PFSK-1 (cell line): ENCODE measurements around the gene HS3ST3B1.

Source experiments
- FOXP2 ChIP-seq: optimal IDR thresholded peaks from 2 replicates; pipeline ENCODE3; 2011; ENCODE audit warnings: borderline replicate concordance, control low read depth, inconsistent platforms; ENCODE audit not compliant: insufficient read depth; ENCODE audit errors: extremely low read length, extremely low read depth
- POLR2AphosphoS5 ChIP-seq: IDR thresholded peaks from 2 replicates; pipeline ENCODE4 v1.6.1; 2012; ENCODE audit warnings: low read depth, mild to moderate bottlenecking, control low read depth, low read length, moderate library complexity
- REST ChIP-seq, 2 experiments: IDR thresholded peaks; 2 replicates each; pipeline versions ENCODE4 v1.6.1 to v1.8.0; 2011 to 2012; ENCODE audit warnings: low read depth in 2 of 2, low read length in 2 of 2, control low read depth in 1 of 2, inconsistent platforms in 1 of 2, mild to moderate bottlenecking in 1 of 2, moderate library complexity in 1 of 2; ENCODE audit not compliant: insufficient read depth in 1 of 2
- SIN3A ChIP-seq: IDR thresholded peaks from 2 replicates; pipeline ENCODE4 v1.6.1; 2012; ENCODE audit warnings: mild to moderate bottlenecking, low read length, moderate library complexity, borderline replicate concordance; ENCODE audit not compliant: insufficient read depth
- TAF1 ChIP-seq: IDR thresholded peaks from 2 replicates; pipeline ENCODE4 v1.6.1; 2012; ENCODE audit warnings: low read length, control low read depth, borderline replicate concordance; ENCODE audit not compliant: insufficient read depth

Gene HS3ST3B1

GRCh38 chr17:14329900-14330491 lies 29.1 kb downstream of the HS3ST3B1 start:
- TF ChIP-seq FOXP2, result no peak
- TF ChIP-seq TAF1, result no peak

GRCh38 chr17:14330492-14330962 lies 29.6 kb downstream of the HS3ST3B1 start:
- TF ChIP-seq SIN3A, result no peak
- no peak for TF ChIP-seq TAF1
- no peak for TF ChIP-seq REST (IDR thresholded peaks at IDR 0.05; ENCODE audit: insufficient read depth in 1 of 2, low read depth in 2 of 2, low read length in 2 of 2)

- no peak for TF ChIP-seq SIN3A
- no peak for TF ChIP-seq REST (IDR thresholded peaks at IDR 0.05; ENCODE audit: insufficient read depth in 1 of 2, low read depth in 2 of 2, low read length in 2 of 2)
- TF ChIP-seq TAF1, result no peak
- no peak for TF ChIP-seq FOXP2
- no peak for TF ChIP-seq POLR2AphosphoS5
Observed at GRCh38 chr17:14331225-14331981, 30.5 kb downstream of the HS3ST3B1 start.

GRCh38 chr17:14331982-14332298 lies 31.1 kb downstream of the HS3ST3B1 start:
- TF ChIP-seq SIN3A, result no peak
- no peak for TF ChIP-seq POLR2AphosphoS5
- no peak for TF ChIP-seq FOXP2
- TF ChIP-seq TAF1, result no peak
- TF ChIP-seq REST (IDR thresholded peaks at IDR 0.05; ENCODE audit: insufficient read depth in 1 of 2, low read depth in 2 of 2, low read length in 2 of 2), result no peak

GRCh38 chr17:14332331-14332730 lies 31.4 kb downstream of the HS3ST3B1 start:
- TF ChIP-seq SIN3A (no peak), TAF1 (no peak), POLR2AphosphoS5 (no peak), FOXP2 (no peak), REST (IDR thresholded peaks at IDR 0.05; ENCODE audit: insufficient read depth in 1 of 2, low read depth in 2 of 2, low read length in 2 of 2) (no peak)
